Esophagus muscularis mucosa (tissue), 4 donors: Measurements from ENCODE around the gene DHRS12.

ENCODE experiments used
- CTCF ChIP-seq, 3 experiments: fragments of 200-600 bp in 2 of 3; fragments of 450-650 bp in 1 of 3; sonication (generic) in 2 of 3; IDR thresholded peaks; one replicate each; pipeline ENCODE4 v1.5.1; 2017 to 2019; ENCODE audit warnings: antibody characterized with exemption in 3 of 3, mild to moderate bottlenecking in 2 of 3, moderate library complexity in 1 of 3
- EP300 ChIP-seq: sonication (generic); formaldehyde crosslinking; IDR thresholded peaks from one replicate; pipeline ENCODE4 v1.6.1; 2017; ENCODE audit warnings: antibody characterized with exemption
- POLR2A ChIP-seq: fragments of 450-650 bp; IDR thresholded peaks from one replicate; pipeline ENCODE4 v1.6.1; 2017; ENCODE audit warnings: antibody characterized with exemption, moderate library complexity, mild to moderate bottlenecking, low read depth

GRCh38 chr13:51828730-51829567 is 25.0 kb upstream of the DHRS12 start:
- TF ChIP-seq CTCF (IDR thresholded peaks at IDR 0.05) (no peak), EP300 (no peak), POLR2A (no peak)
